HG02642 (cell line): ENCODE results near the gene SCAND1.
"Not testable (repeated sequence)": the region's sequence is repeated elsewhere in the genome, so short reads cannot be mapped to it uniquely, and the experiment has no call there.

Experiments
- ATAC-seq: cut with Tn5 transposase; IDR thresholded peaks from one replicate; pipeline ENCODE4 v1.9.1; 2021; ENCODE audit warnings: mild to moderate bottlenecking; ENCODE audit not compliant: unreplicated experiment, poor library complexity

Gene SCAND1

GRCh38 chr20:35963878-35964277 lies 9.6 kb upstream of the SCAND1 start:
- ATAC-seq, result no peak

- ATAC-seq, result not testable (repeated sequence)
Observed at GRCh38 chr20:35959291-35959690, 5.0 kb upstream of the SCAND1 start.

DNA sequence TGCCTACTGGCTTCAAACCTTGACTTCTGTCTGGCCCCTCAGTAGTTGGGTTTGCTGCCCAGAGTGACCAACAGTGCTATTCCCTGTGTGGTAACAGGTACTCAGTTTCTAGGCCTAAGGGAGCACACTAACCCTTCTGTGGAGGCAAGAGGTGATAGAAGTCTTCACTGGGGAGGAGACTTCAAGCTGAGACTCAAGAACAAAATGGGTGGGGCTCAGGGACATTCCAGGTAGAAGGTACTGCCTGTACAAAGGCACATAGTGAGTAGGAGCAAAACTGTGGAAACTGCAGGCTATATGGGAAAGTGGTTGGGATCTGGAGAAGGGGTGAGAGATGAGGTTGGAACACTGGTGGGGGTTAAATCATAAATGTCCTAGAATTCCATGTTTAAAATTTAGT lies 2.3 kb upstream of the SCAND1 start:
- no peak for ATAC-seq

GRCh38 chr20:35954907-35955251 lies 577 bp upstream of the SCAND1 start:
- ATAC-seq, result no peak

- peak; percentile 32 for ATAC-seq
Observed at GRCh38 chr20:35953387-35954199, 709 bp downstream of the SCAND1 start.

DNA sequence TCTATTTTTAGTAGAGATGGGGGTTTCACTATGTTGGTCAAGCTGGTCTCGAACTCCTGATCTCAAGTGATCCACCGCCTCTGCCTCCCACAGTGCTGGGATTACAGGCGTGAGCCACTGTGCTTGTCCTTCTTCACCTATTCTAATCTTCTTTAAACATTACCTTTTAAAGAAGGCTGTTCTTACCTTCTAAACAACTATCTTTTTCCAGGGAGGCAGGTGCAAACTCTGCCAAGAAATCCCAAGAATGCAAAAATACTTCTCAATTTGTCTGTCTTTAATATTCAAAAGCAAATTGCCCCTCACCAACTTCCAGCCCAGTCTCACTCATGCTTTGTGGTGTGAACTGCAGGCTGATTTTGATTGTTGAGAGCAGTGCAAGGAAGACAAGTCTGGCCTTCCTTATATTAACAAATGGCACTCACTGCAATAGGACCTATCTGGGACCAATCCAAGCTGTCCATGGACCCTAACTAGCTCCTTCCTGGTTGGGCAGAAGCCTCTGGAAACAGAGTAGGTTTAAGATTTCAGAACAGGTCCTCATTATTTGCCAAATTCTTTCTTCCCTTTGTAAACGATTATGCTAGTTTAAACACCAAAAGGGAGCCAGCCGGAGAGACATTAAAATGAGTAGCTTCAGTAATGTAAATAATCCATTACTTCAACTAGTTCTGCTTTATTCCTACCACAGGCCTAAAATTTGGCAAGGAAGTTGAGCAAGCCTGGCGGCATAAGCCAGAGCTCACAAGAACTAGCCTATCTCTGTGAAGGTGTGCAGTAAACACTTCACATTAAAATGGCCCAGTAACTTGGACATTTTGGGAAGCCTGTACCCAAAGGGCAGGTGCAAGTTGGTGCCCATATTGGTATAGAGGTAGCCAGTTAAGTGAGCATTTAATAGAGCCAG lies 1.6 kb downstream of the SCAND1 start:
- ATAC-seq, result no peak

DNA sequence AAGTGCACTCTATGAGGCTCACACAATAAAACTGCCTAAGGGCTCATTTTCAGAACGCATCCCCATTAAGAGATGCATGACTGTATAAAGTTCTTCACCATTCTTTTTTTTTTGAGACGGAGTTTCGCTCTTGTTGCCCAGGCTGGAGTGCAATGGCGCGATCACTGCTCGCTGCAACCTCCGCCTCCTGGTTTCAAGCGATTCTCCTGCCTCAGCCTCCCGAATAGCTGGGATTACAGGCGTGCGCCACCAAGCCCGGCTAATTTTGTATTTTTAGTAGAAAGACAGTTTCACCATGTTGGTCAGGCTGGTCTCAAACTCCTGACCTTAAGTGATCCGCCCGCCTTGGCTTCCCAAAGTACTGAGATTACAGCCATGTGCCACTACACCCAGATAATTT lies 2.2 kb downstream of the SCAND1 start:
- not testable (repeated sequence) for ATAC-seq

DNA sequence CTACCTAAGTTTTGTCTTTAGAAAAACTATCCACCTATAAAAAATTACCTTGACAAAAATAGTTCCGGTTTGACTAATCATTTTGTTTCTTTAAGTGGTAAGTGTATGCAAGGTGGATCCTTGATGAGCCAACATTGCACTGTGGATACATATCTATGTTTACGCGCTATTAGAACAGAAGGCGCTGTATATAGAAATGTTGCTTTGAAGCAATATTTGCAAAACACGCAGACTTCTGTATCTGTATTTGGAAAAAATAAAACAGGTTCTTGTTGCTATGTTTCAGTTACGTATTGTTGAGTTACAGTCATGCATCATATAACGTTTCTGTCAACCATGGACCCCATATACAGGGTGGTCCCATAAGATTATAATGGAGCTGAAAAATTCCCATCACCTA lies 4.2 kb downstream of the SCAND1 start:
- ATAC-seq, result no peak

DNA sequence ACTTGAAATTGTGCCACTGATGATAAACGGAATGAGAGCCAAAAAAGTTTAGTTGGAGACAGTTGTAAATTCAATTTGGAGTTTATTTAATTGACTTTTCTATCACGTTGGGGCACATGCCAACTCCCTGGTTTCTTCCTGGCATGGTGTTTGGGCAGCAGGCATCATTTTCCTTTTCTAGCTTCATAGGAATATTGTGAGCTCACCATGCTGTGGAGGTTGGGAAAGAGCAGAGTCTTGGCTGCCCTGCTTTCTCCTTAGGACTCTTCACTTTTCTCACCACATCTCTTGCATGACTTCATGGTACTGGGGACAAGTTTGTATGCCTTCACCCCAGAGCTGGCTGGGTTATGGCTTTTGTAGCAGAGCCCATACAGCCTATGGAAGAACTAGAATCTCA lies 6.4 kb downstream of the SCAND1 start:
- ATAC-seq, result no peak

GRCh38 chr20:35947489-35947888 lies 6.8 kb downstream of the SCAND1 start:
- no peak for ATAC-seq

GRCh38 chr20:35942243-35942642 lies 12.1 kb downstream of the SCAND1 start:
- ATAC-seq, result no peak

DNA sequence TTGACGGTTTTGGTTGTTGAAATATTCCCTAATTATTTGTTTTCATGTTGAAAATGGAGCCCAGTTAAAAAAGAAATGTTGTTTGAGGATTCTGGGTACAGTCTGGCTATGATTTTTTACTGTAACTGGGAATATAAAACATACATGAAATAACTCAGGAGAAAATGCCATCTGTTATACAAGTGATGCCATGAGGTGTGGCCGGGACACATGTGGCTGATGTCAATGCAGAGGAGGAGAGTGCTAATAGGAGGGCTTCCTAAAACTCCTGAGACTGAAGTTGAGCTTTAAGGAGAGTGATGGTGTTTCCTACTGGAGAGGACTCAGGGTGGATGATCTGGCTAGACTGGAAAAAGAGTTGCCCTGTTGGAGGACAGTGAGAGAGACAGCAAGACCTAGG lies 12.7 kb downstream of the SCAND1 start:
- ATAC-seq, result no peak

DNA sequence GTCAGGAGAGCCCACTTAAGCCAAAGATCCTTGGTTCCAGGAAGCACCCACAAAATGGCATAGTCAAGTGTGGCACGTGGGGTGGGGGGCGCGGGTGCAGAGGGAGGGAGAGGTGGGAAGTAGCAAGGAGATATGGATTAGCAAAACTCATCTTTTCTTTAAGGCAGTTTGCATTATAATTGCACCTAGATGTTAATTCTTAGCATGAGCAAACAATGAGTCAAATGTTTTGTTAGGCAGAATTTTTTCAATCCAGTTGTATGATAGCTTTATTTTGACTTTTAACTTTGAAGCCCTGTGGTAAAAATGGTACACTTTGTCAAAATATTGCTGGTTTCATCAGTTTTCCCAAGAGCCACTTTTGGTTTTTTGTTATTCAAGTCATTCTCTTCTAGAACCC lies 15.0 kb downstream of the SCAND1 start:
- ATAC-seq, result no peak

DNA sequence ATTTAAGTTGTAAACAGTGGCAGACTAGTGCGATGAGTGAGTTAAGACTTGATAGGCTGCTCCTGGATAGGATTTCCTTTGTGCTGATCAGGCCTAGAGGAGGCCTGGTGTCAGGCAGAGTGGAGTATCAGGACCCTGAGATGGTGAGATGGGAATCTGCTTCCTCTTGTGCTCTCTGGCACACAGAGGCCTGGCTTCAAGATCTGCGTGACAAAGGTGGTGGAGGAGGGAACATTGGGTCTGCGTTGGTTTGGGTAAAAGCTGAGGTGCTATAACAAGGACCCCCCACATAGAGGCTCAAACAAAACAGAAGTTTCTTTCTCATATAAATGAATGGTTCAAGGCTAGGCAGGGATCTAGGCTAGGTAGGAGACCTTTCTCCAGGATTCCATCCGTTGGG lies 20.3 kb downstream of the SCAND1 start:
- ATAC-seq, result no peak

DNA sequence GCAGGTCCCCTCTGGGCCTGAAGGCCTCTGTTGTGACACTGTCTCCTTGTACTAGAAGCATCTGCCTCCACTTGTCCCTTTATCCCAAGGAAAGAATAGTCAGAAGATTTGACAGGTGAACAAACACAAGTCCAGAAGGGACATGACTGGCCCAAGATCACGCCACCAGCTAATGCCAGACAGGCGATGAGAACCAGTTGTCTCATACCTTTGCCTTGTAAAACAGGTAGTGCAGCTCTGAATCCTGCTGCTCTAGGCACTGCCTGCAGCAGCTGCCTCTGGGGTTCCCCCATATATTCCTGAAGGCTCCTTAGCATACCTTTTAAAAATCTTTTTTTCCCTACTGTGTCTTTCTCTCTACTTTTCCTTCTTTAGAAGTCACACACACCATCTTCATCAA lies 25.0 kb downstream of the SCAND1 start:
- no peak for ATAC-seq

GRCh38 chr20:35920523-35920922 lies 33.8 kb downstream of the SCAND1 start:
- no peak for ATAC-seq

- ATAC-seq, result no peak
Observed at GRCh38 chr20:35918021-35918420, 36.3 kb downstream of the SCAND1 start.

GRCh38 chr20:35917077-35917476 lies 37.2 kb downstream of the SCAND1 start:
- no peak for ATAC-seq

DNA sequence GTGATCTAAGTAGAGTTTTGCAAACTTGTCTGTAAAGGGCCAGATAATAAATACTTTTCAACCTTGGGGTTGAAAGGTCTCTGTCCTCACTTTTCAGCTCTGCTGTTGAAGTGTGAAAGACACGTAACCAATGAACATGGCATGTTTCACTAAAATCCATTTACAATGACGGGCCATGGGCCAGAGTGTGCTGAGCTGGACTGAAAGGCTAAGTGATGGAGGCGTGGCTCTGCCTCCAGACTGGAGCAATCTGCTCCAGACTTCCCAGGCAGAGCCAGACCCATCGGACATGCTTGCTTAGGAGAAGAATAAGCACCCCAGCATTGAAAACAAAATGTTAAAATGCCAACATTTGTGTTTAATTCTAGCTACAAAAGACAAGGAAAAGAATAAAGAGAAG lies 41.4 kb downstream of the SCAND1 start:
- ATAC-seq, result no peak

DNA sequence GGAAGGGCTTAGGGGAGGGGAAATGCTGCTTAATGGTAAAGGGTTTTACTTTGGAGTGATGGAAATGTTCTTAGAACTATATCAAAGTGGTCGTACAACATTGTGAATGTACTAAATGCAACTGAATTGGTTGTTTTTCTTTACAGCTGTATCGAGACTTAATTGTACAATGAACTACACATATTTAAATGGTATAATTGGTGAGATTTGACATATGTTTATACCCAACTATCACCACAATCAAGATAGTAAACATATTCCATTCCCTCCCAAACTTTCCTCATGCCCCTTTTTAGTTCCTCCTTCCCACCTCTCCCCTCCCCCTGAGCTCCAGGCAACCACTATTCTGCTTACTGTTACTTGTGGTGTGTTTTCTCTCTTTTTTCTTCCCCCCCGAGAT lies 44.0 kb downstream of the SCAND1 start:
- no peak for ATAC-seq

GRCh38 chr20:35909796-35910195 lies 44.5 kb downstream of the SCAND1 start:
- ATAC-seq, result no peak

DNA sequence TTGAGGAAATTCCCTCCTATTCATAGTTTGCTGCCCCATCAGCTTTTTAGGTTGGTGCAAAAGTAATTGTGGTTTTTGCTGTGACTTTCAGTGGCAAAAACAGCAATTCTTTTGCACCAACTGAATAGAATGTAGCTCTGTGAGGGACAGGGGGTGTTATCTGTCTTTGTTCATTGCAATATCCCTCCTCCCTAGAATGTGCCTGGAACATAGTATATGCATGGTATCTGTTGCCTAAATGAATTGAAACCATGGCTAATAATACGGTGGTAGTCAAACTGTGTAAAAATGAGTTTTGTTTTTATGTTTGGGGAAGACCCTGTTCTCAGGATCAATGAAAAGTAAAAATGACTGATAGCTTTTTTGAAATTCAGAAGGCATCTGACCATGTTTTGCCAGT lies 45.1 kb downstream of the SCAND1 start:
- no peak for ATAC-seq
